C4-2B (cell line): ENCODE results near the gene PRXL2A.

Source experiments
- ZFX ChIP-seq: fragments of 450-650 bp; IDR thresholded peaks from 2 replicates; pipeline ENCODE4 v1.6.1; 2017
- TF ChIP-seq, protein P1 (sequence below): fragments of 450-650 bp; conservative IDR thresholded peaks from 2 replicates; pipeline ENCODE4 v1.5.1; 2017; ENCODE audit warnings: mild to moderate bottlenecking

GRCh38 chr10:80407812-80408241 lies 524 bp upstream of the PRXL2A start:
- TF ChIP-seq, protein P1, sequence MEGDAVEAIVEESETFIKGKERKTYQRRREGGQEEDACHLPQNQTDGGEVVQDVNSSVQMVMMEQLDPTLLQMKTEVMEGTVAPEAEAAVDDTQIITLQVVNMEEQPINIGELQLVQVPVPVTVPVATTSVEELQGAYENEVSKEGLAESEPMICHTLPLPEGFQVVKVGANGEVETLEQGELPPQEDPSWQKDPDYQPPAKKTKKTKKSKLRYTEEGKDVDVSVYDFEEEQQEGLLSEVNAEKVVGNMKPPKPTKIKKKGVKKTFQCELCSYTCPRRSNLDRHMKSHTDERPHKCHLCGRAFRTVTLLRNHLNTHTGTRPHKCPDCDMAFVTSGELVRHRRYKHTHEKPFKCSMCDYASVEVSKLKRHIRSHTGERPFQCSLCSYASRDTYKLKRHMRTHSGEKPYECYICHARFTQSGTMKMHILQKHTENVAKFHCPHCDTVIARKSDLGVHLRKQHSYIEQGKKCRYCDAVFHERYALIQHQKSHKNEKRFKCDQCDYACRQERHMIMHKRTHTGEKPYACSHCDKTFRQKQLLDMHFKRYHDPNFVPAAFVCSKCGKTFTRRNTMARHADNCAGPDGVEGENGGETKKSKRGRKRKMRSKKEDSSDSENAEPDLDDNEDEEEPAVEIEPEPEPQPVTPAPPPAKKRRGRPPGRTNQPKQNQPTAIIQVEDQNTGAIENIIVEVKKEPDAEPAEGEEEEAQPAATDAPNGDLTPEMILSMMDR, result no peak
- TF ChIP-seq ZFX, result no peak
